HG03135 (cell line): Measurements from ENCODE around the gene RBP4.

Experiments used
- ATAC-seq: cut with Tn5 transposase; IDR thresholded peaks from one replicate; pipeline ENCODE4 v1.9.1; 2021; ENCODE audit warnings: mild to moderate bottlenecking, moderate library complexity; ENCODE audit not compliant: unreplicated experiment

Gene RBP4

GRCh38 chr10:93596539-93596938 lies 4.5 kb downstream of the RBP4 start:
- no peak for ATAC-seq

GRCh38 chr10:93595378-93596161 lies 5.5 kb downstream of the RBP4 start:
- ATAC-seq: no peak

GRCh38 chr10:93594518-93594917 lies 6.5 kb downstream of the RBP4 start:
- ATAC-seq: no peak

- ATAC-seq: no peak
Observed at GRCh38 chr10:93593749-93594148, 7.3 kb downstream of the RBP4 start.

DNA sequence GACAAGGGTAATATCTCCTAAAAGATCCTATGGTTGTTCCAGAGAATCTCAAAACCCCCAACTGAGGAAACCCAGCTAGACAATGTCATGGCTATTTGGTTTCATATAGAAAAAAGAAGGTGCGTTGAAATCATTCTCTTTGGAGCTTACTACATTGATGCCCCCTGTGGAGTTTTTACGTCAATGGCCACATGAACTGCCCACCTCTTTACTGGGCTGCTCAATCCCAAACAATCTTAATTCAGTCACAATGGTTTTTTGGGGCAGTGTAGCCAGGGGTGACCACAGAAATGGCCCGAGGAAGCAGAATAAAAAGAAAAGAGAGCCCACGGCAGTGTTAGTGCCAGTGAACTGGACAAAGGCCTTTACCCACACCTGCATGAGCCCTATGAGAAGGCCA lies 7.8 kb downstream of the RBP4 start:
- no peak for ATAC-seq

DNA sequence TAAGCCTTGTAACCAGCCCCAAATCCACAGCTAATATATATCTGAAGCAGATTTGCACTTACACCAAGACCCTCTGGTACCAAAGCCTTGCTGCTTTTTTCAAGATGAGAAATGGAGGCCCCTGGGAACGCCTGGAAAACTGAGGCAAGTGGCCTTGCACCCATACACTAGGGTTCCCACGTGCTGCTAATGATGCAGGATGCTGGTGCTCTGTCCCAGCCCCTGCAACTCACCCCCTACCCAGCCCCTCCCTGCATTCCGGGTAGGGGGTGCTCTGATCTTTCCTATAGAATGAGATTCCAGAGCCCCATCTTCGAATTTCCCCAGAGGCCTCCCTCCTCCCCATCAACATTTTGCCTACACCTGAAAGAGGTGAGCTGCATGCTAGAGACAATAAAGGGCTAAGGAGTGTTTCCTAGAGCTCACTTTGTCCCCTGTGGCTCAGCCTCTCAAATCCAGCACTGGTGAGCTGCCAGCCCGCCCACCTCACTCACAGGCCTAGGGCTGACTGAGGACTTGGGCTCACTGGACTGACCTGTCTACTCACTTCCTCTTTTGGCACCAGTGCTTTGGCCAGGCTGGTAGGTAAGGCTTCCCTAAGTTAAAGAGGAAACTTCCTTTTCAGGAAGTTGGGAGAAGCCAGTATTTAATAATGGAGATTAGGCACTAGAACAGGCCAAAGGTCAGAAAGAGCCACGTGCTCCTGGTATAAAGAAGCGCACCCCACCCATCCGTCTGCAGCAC lies 9.8 kb downstream of the RBP4 start:
- no peak for ATAC-seq

DNA sequence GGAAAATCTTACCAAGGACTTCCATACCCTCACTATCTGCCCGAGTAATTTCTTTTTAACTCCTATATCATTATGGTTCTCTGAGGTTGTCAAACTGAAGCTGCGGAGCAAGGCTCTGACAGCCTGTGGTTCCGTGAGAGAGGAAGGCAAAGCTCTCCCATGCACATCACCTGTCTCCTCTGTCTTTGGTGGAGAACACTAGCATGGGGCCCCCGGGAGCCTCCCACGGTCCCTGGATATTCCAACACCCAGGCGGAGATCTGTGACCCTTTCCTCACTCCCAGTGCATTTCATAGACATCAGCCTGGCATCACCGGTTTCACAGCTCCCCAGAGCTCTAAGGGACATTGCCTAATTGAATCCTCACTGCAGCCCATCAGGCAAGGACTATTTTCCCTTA lies 10.4 kb downstream of the RBP4 start:
- ATAC-seq: no peak

- no peak for ATAC-seq
Observed at GRCh38 chr10:93589648-93590562, 11.1 kb downstream of the RBP4 start.

GRCh38 chr10:93584445-93584844 lies 16.6 kb downstream of the RBP4 start:
- no peak for ATAC-seq

- ATAC-seq: no peak
Observed at GRCh38 chr10:93580828-93581227, 20.2 kb downstream of the RBP4 start.

DNA sequence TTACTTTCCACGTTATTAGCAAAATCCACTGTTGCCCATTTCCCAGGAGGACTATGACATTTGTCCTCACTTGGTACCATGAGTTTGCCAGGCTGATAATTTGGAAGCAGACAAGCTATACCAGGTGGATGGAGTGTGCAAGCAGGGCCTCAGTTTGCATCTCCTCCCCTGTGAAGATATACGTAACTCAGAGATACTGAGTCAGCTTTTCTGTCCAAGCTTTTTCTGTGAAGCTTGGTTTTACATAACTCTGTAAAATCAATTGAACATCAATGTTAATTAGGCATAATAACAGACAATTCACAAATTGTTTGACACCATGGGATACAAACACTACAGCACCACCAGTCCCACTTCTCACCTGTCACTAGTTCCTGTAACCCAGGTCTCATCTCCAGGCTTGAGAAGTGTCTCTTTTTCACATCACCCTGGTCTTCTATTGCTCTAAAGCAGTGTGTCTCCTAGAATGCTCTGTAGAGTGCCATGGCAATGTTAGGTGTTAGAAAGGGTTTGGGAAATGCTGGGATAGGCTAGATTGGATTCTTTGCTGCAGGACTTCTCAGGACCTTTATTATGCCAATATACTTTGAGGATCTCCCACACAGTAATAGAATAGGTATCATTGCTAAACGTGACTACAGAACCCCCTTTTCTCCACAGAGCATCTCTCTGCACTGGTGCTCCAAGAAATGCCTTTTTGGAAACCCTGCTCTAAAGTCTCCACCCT lies 20.9 kb downstream of the RBP4 start:
- no peak for ATAC-seq

DNA sequence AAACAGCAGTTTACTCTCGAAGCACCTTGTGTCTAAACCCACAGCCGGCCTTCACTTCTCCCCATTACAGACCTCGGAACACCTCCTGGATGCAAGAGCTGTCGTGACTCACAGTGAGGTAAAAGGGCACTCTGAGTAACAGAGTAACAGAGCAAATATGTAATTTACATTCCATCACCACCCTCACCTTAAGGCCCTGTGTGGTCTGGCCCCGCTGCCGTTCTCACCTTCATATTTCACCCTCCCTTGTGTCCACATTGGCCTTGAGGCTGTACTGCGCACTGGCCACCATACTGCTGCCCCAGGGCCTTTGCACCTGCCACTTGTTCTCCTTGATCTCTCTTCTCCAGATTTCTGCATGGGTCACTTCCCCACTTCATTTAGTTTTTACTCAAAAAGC lies 21.9 kb downstream of the RBP4 start:
- no peak for ATAC-seq

DNA sequence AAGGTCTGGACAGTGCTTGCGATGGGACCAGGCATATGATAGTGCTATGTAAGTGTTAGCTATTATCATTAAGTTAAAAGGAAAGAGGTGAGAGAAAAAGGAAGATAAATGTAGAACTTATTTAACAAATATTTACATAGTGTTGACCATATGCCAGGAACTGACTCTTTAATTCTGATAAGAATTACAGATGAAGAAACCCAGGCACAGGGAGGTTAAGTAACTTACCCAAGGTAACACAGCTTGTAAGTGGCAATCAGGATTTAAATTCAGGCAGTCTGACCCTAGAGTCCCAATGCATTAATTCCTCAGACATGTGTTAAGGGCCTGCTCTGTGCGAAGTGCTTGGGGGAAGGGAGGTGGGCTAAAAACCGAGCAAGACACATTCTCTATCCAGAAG lies 23.5 kb downstream of the RBP4 start:
- ATAC-seq: no peak

GRCh38 chr10:93576888-93577287 lies 24.1 kb downstream of the RBP4 start:
- ATAC-seq: no peak

DNA sequence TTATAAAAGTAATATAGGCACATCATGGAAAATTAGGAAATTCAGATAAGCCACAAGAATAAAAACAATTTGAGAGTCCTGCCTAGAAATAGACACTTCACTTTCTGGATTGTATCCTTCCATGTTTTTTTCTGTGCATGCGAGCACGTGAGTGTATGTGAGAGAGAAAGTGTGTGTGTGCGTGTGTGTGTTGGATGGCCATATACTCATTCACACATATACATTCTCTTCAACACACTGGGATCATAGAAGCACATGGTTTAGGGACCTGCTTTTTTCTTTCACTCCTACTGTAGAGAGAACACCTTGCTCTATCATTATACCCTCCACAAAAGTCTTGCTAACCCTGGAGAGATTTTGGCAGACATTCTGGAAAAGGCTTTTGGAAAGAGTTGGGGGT lies 27.1 kb downstream of the RBP4 start:
- no peak for ATAC-seq

DNA sequence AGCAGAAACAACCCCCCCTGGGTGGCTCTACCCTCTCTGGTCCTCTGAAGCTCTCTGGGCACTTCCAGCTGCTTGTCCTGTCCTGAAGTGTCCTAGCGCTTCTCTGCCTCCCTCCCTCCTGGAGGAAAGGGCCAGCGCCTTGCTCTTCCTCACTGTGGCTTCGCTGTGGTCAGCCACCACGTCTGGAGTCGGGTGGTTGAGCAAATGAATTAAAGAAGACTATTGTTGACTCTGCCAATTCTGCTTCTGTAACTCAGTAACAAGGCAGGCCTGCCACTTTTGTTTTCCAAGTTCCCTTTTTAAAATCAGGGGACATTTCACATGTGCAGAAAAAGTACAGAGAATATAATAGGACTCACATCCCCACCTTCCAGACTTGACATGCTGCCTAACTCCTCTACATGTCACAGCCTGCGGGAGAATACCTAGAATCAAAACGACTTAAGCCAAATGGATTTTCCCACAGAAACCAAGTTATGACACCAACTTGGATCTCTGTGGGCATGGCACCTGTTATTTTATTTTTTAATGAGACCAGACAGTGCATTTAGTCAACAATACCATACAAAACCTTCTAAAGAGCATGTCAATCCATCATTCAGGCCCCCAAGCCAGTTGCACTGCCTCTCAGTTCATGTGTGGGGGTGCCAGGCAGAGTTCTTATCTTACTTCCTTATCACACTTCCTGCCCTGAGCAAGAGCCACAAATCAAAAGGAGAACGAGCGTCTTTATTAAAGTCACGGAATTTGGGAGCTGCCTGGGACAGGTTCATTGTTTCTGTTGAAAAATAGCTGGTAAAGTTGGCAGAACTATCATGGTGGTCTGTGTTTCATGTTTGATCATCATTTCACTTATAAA lies 27.8 kb downstream of the RBP4 start:
- no peak for ATAC-seq

- ATAC-seq: no peak
Observed at GRCh38 chr10:93572606-93573005, 28.4 kb downstream of the RBP4 start.

DNA sequence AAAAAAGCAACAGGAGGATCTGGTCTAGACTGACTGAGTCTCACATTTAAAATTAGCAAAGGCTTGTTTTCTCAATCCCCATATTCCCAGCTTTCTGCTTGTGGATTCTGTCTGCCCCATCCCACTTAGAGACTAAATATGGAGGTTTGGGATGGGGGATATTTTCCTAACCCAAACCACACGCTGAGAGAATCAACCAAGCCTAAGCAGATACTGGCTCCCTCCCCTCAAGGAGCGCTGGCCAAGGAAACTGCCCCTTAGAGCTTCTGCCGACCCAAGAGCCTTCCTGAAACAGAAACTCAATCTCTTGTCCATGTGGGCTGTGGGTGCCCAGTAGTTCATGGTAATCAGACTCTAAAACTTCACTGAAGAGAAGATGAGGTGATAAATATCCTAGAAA lies 30.7 kb downstream of the RBP4 start:
- ATAC-seq: no peak

DNA sequence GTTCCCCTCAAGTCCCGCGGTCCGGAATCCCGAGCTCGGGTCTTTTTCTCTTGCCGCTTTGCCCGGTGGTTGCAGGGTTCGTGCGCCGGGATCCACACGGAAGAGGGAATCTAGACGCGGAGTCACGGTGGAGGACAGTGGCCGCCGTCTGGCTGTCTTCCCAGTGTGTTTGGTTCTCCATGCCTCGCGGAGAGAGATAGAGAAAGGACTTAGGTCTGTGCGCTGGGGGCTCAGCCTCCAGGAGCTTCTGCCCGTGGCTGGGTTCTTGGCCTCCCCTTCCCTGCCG lies 33.0 kb downstream of the RBP4 start:
- no peak for ATAC-seq
